Measurements from ENCODE around the gene YIPF3. TPM values are rescaled to one million over a fixed set of nuclear protein-coding genes. Genes with fewer than 3 reads are reported as not detected.
"Not testable (repeated sequence)": the region's sequence is repeated elsewhere in the genome, so short reads cannot be mapped to it uniquely, and the experiment has no call there.

Gene YIPF3
- total RNA-seq, 1 donor from 2014 or later, result 80.0 TPM

- no peaks in the 10 kb centered on the region for H3K4me1 ChIP-seq
- TF ChIP-seq POLR2A (IDR thresholded peaks at IDR 0.05) (no peak), CTCF (IDR thresholded peaks at IDR 0.05) (no peak), POLR2AphosphoS5 (IDR thresholded peaks at IDR 0.05; ENCODE audit: insufficient read depth in 1 of 2, low read depth in 1 of 2) (no peak)
- no peaks in the 10 kb centered on the region for H3K36me3 ChIP-seq
- no peaks in the 10 kb centered on the region for H3K9me3 ChIP-seq
- no peak for DNase-seq (ENCODE audit: extremely low spot score in 2 of 2)
- H3K27ac ChIP-seq, result no peak overlapping the region
- intact Hi-C loops (cut with DNase I), result no loop called here
- H3K27me3 ChIP-seq, result no peaks in the 10 kb centered on the region
- H3K4me3 ChIP-seq, result no peak overlapping the region
These were observed 45.3 kb downstream of the YIPF3 start for GRCh38 chr6:43471399-43471798.

- intact Hi-C loops (cut with DNase I), result no loop called here
- DNase-seq (ENCODE audit: extremely low spot score in 2 of 2), result no peak
- TF ChIP-seq POLR2AphosphoS5 (IDR thresholded peaks at IDR 0.05; ENCODE audit: insufficient read depth in 1 of 2, low read depth in 1 of 2), result no peak
- no peak for TF ChIP-seq POLR2A (IDR thresholded peaks at IDR 0.05)
- no peak for TF ChIP-seq CTCF (IDR thresholded peaks at IDR 0.05)
These were observed 46.8 kb downstream of the YIPF3 start for GRCh38 chr6:43469947-43470346.

GRCh38 chr6:43468748-43469681 lies 47.7 kb downstream of the YIPF3 start:
- no peak for DNase-seq (ENCODE audit: extremely low spot score in 2 of 2)
- no peaks in the 10 kb centered on the region for H3K9me3 ChIP-seq
- no peaks in the 10 kb centered on the region for H3K27me3 ChIP-seq
- intact Hi-C loops (cut with DNase I), result no loop called here
- TF ChIP-seq POLR2AphosphoS5 (IDR thresholded peaks at IDR 0.05; ENCODE audit: insufficient read depth in 1 of 2, low read depth in 1 of 2) (no peak), CTCF (IDR thresholded peaks at IDR 0.05) (no peak), POLR2A (IDR thresholded peaks at IDR 0.05) (no peak)
- no peak overlapping the region for H3K27ac ChIP-seq
- H3K36me3 ChIP-seq, result no peaks in the 10 kb centered on the region
- H3K4me1 ChIP-seq, result no peaks in the 10 kb centered on the region
- no peak overlapping the region for H3K4me3 ChIP-seq

More at GRCh38 chr6:43469947-43470346, 46.8 kb downstream of the YIPF3 start:
- Histone ChIP-seq H3K36me3 (no peaks in the 10 kb centered on the region), H3K27me3 (no peaks in the 10 kb centered on the region), H3K4me3 (no peak overlapping the region), H3K9me3 (no peaks in the 10 kb centered on the region), H3K4me1 (no peaks in the 10 kb centered on the region), H3K27ac (no peak overlapping the region)

- H3K36me3 ChIP-seq, result no peaks in the 10 kb centered on the region
- H3K4me3 ChIP-seq, result no peak overlapping the region
- no peaks in the 10 kb centered on the region for H3K9me3 ChIP-seq
- TF ChIP-seq POLR2A (IDR thresholded peaks at IDR 0.05), result no peak
- no peak for TF ChIP-seq POLR2AphosphoS5 (IDR thresholded peaks at IDR 0.05; ENCODE audit: insufficient read depth in 1 of 2, low read depth in 1 of 2)
- no peak for TF ChIP-seq CTCF (IDR thresholded peaks at IDR 0.05)
- H3K27ac ChIP-seq, result no peak overlapping the region
- no peaks in the 10 kb centered on the region for H3K27me3 ChIP-seq
- no peak for DNase-seq (ENCODE audit: extremely low spot score in 2 of 2)
- no peaks in the 10 kb centered on the region for H3K4me1 ChIP-seq
- intact Hi-C loops (cut with DNase I), result no loop called here
These were observed 48.5 kb downstream of the YIPF3 start for GRCh38 chr6:43468240-43468639.

GRCh38 chr6:43467752-43468151 lies 49.0 kb downstream of the YIPF3 start:
- Histone ChIP-seq H3K36me3 (no peaks in the 10 kb centered on the region), H3K9me3 (no peaks in the 10 kb centered on the region), H3K4me1 (no peaks in the 10 kb centered on the region), H3K27ac (no peak overlapping the region), H3K4me3 (no peak overlapping the region), H3K27me3 (no peaks in the 10 kb centered on the region)
- TF ChIP-seq POLR2AphosphoS5 (IDR thresholded peaks at IDR 0.05; ENCODE audit: insufficient read depth in 1 of 2, low read depth in 1 of 2) (no peak), POLR2A (IDR thresholded peaks at IDR 0.05) (no peak), CTCF (IDR thresholded peaks at IDR 0.05) (no peak)
- no peak for DNase-seq (ENCODE audit: extremely low spot score in 2 of 2)
- intact Hi-C loops (cut with DNase I), result no loop called here

- H3K4me1 ChIP-seq; DNase-seq (ENCODE audit: extremely low spot score in 2 of 2); H3K27me3 ChIP-seq; H3K36me3 ChIP-seq; H3K27ac ChIP-seq; intact Hi-C loops (cut with DNase I); H3K9me3 ChIP-seq; H3K4me3 ChIP-seq: not testable (repeated sequence)
These were observed 49.5 kb downstream of the YIPF3 start for GRCh38 chr6:43467265-43467664.

All from vagina (tissue), 2 donors.